ENCODE measurements around the gene SPDYE1.
A peak's percentile ranks its signal among the peaks of the same experiment; 100 is the strongest.
"Not testable (repeated sequence)": the region's sequence is repeated elsewhere in the genome, so short reads cannot be mapped to it uniquely, and the experiment has no call there.

The SPDYE1 gene

DNA sequence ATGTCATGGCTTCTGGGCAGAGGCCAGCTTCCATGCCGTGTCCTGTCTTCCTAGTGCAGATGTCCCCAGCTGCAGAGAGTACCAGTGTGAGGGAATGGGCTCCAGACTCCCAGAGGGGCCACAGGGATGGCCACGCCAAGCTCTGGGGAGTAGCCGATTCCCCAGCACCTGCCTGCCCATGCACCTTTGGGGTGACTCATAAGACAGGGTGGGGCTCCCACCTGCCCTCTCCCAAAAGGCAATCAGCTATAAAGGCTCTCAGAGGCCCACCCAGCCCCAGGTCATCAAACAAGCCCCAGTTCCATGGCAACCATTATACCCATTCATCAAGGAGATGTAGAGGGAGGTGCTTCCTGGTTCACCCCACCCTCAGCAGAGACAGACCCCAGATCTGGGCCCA lies at the start of gene SPDYE1:
Gene SPDYE1 (plus strand): TSS at position 366 of the 400 bp plus-strand sequence. CDS start 2,053 bp downstream, outside the sequence.
- H3K4me3 ChIP-seq (ENCODE audit: low read depth, low read length); DNase-seq (ENCODE audit: low read depth): not testable (repeated sequence)

- DNase-seq (ENCODE audit: low read depth) = no peak
- no peak for TF ChIP-seq MYC (IDR thresholded peaks at IDR 0.05; ENCODE audit: low read depth, low read length)
- TF ChIP-seq CTCF (IDR thresholded peaks at IDR 0.05; ENCODE audit: low read depth, low read length) = no peak
- TF ChIP-seq POLR2A (IDR thresholded peaks at IDR 0.05; ENCODE audit: extremely low read depth, insufficient read length) = no peak
- no peak for TF ChIP-seq MAX (IDR thresholded peaks at IDR 0.05; ENCODE audit: low read depth, low read length)
- H3K4me3 ChIP-seq (ENCODE audit: low read depth, low read length) = no peak overlapping the region
Measured at GRCh38 chr7:43952028-43952427, 45.7 kb upstream of the SPDYE1 start.

GRCh38 chr7:43953071-43953470 lies 44.6 kb upstream of the SPDYE1 start:
- TF ChIP-seq POLR2A (IDR thresholded peaks at IDR 0.05; ENCODE audit: extremely low read depth, insufficient read length) = no peak
- TF ChIP-seq MAX (IDR thresholded peaks at IDR 0.05; ENCODE audit: low read depth, low read length) = no peak
- TF ChIP-seq CTCF (IDR thresholded peaks at IDR 0.05; ENCODE audit: low read depth, low read length) = no peak
- TF ChIP-seq MYC (IDR thresholded peaks at IDR 0.05; ENCODE audit: low read depth, low read length) = no peak
- no peak for DNase-seq (ENCODE audit: low read depth)
- H3K4me3 ChIP-seq (ENCODE audit: low read depth, low read length) = no peak overlapping the region

DNA sequence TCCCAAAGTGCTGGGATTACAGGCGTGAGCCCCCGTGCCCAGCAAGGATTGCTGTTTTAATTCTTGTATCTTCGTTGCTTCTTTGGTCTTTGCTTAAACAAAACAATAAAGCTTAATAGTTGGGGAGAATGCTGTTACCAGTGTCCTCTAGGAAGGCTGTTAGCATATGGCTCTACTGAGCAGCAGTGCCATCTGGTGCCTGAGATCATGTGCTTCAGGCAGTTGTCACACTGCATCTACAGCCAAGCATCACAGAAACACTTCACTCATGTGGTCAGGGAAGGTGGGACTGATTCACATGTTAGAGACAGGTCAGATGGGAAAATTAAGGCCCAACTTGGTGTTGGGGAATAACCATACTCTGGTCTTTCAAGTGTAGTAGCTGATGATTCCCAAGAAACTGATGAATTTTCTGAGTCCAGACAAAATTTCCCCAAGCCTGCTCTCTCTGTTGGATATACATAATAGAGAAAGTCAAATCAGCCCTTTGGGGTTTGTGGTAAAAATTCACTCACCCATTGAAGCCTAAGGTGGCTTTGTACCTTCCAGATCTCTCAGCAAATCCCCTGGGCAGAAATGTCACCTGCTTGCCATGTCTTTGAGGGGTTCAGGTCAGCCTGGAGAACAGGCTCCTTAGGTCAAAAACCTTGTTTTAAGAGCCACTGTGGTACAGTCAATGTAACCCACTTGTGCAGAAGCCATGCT lies 43.0 kb upstream of the SPDYE1 start:
- TF ChIP-seq MAX (IDR thresholded peaks at IDR 0.05; ENCODE audit: low read depth, low read length) (peak; percentile 94), MYC (IDR thresholded peaks at IDR 0.05; ENCODE audit: low read depth, low read length) (peak; percentile 51; the same call in 1 of the 2 replicates), CTCF (IDR thresholded peaks at IDR 0.05; ENCODE audit: low read depth, low read length) (peak; percentile 90), POLR2A (IDR thresholded peaks at IDR 0.05; ENCODE audit: extremely low read depth, insufficient read length) (no peak)
- no peak overlapping the region for H3K4me3 ChIP-seq (ENCODE audit: low read depth, low read length)
- DNase-seq (ENCODE audit: low read depth) = peak; percentile 73

- no peak for TF ChIP-seq MYC (IDR thresholded peaks at IDR 0.05; ENCODE audit: low read depth, low read length)
- no peak for TF ChIP-seq CTCF (IDR thresholded peaks at IDR 0.05; ENCODE audit: low read depth, low read length)
- no peak for TF ChIP-seq POLR2A (IDR thresholded peaks at IDR 0.05; ENCODE audit: extremely low read depth, insufficient read length)
- no peak for TF ChIP-seq MAX (IDR thresholded peaks at IDR 0.05; ENCODE audit: low read depth, low read length)
- H3K4me3 ChIP-seq (ENCODE audit: low read depth, low read length) = no peak overlapping the region
- DNase-seq (ENCODE audit: low read depth) = no peak
Measured at GRCh38 chr7:43956027-43956426, 41.7 kb upstream of the SPDYE1 start.

GRCh38 chr7:43960933-43961332 lies 36.8 kb upstream of the SPDYE1 start:
- H3K4me3 ChIP-seq (ENCODE audit: low read depth, low read length) = no peak overlapping the region
- TF ChIP-seq MYC (IDR thresholded peaks at IDR 0.05; ENCODE audit: low read depth, low read length) (no peak), MAX (IDR thresholded peaks at IDR 0.05; ENCODE audit: low read depth, low read length) (no peak), CTCF (IDR thresholded peaks at IDR 0.05; ENCODE audit: low read depth, low read length) (no peak), POLR2A (IDR thresholded peaks at IDR 0.05; ENCODE audit: extremely low read depth, insufficient read length) (no peak)
- no peak for DNase-seq (ENCODE audit: low read depth)

GRCh38 chr7:43966392-43966791 lies 31.3 kb upstream of the SPDYE1 start:
- H3K4me3 ChIP-seq (ENCODE audit: low read depth, low read length); DNase-seq (ENCODE audit: low read depth): not testable (repeated sequence)

DNA sequence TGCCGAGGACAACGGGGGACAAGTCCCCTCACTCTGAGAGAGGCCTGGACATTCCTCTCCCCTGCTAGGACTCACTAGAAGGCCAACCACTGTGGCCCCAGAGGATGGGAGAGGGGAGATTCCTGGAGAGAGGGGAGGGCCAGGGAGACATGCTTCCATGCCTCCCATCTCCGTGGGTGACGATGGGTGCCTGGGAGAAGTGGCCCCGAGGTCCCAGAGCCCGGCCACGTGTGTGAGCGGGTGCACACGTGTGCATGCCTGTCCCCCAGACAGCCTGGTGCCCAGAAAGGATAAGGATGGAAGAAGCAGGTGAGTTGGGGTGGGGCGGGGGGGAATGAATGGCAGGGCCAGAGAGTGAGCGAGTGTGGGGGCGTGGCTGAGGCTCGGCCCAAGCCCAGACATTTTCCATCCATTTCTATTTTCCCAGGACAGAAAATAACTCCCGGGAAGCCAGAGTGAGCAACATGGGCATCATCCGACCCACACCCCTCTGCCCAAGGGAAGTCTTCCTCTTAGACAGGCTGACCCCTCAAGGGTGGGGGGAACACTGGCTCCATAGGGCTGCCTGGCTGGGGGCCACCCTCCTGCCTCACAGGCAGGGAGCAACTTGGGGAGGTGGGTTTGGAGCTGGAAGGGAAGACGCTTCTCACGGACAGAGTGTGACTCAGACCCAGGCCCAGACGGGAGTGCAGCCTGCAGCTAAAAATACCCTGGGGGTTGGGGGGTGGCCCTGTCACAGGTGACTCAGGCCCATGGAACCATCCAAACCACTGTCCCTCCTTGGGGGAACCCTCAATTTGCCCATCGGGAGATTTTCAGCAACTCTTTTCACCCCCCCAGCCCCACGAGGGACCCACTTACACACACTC lies 29.3 kb upstream of the SPDYE1 start:
- not testable (repeated sequence) for DNase-seq (ENCODE audit: low read depth); H3K4me3 ChIP-seq (ENCODE audit: low read depth, low read length)

DNA sequence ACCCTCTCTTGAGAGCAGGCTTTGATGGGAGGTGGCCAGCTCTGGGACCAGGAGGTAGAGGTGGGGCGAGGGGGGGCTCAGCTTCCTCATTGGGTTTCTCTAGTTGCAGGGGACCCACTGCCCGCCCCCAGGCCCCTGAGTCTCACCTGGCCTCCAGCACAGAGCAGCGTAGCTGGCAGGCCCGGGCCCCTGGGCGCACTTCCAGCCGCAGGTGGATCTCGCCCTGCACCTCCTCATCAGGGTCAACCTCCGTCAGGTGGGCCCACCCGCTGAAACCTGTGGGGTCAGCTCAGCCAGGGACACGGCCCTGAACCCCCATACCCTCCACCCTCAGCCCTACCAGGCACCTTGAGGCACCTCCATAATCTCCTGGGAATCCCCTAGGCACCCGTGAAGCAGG lies 28.1 kb upstream of the SPDYE1 start:
- H3K4me3 ChIP-seq (ENCODE audit: low read depth, low read length); DNase-seq (ENCODE audit: low read depth): not testable (repeated sequence)
